ENCODE data around the gene L2HGDH.

L2HGDH gene

GRCh38 chr14:50285861-50286260 is 26.2 kb downstream of the L2HGDH start:
- no peak for DNase-seq

- DNase-seq = no peak
These were observed 39.5 kb downstream of the L2HGDH start for GRCh38 chr14:50272498-50272897.

GRCh38 chr14:50270932-50271331 is 41.1 kb downstream of the L2HGDH start:
- no peak for DNase-seq

GRCh38 chr14:50265029-50265428 is 47.0 kb downstream of the L2HGDH start:
- no peak for DNase-seq

- no peak for DNase-seq
These were observed 48.7 kb downstream of the L2HGDH start for GRCh38 chr14:50263321-50263720.

GRCh38 chr14:50262865-50263264 is 49.2 kb downstream of the L2HGDH start:
- DNase-seq = no peak

GRCh38 chr14:50260511-50260910 is 51.5 kb downstream of the L2HGDH start:
- DNase-seq = peak; percentile 6

- DNase-seq = no peak
These were observed 52.0 kb downstream of the L2HGDH start for GRCh38 chr14:50260072-50260471.

GRCh38 chr14:50257732-50258131 is 54.3 kb downstream of the L2HGDH start:
- no peak for DNase-seq

- no peak for DNase-seq
These were observed 57.8 kb downstream of the L2HGDH start for GRCh38 chr14:50254248-50254647.

GRCh38 chr14:50249136-50249775 is 62.8 kb downstream of the L2HGDH start:
- no peak for DNase-seq

GRCh38 chr14:50247245-50247644 is 64.8 kb downstream of the L2HGDH start:
- no peak for DNase-seq

- DNase-seq = no peak
These were observed 69.3 kb downstream of the L2HGDH start for GRCh38 chr14:50242566-50243310.

- no peak for DNase-seq
These were observed 69.9 kb downstream of the L2HGDH start for GRCh38 chr14:50242096-50242495.

GRCh38 chr14:50237427-50237826 is 74.6 kb downstream of the L2HGDH start:
- no peak for DNase-seq

GRCh38 chr14:50233951-50234250 is 78.1 kb downstream of the L2HGDH start:
- DNase-seq = no peak

- peak; percentile 46 for DNase-seq
These were observed 78.7 kb downstream of the L2HGDH start for GRCh38 chr14:50233166-50233950.

GRCh38 chr14:50232276-50232642 is 79.8 kb downstream of the L2HGDH start:
- no peak for DNase-seq

GRCh38 chr14:50231475-50232275 is 80.4 kb downstream of the L2HGDH start, which contains the start of gene SOS2:
SOS2 (minus strand) TSS chr14:50231578; CDS start chr14:50231283, 295 bp downstream.
- DNase-seq = peak; percentile 85

- DNase-seq = peak; percentile 50
These were observed 81.1 kb downstream of the L2HGDH start for GRCh38 chr14:50230701-50231474.

GRCh38 chr14:50230401-50230700 is 81.7 kb downstream of the L2HGDH start:
- no peak for DNase-seq

GRCh38 chr14:50229681-50230080 is 82.3 kb downstream of the L2HGDH start:
- no peak for DNase-seq

- DNase-seq = no peak
These were observed 83.7 kb downstream of the L2HGDH start for GRCh38 chr14:50228313-50228712.

All from stimulated activated CD4-positive, alpha-beta T cell treated with anti-CD3 and anti-CD28 coated beads, Interleukin-15, amount 100 ng/mL, for 24 hours (primary cell).